H9 (cell line): ENCODE results near the gene HS3ST2. TPM values are rescaled to one million over a fixed set of nuclear protein-coding genes. Genes with fewer than 3 reads are reported as not detected.
"Not testable (repeated sequence)": the region's sequence is repeated elsewhere in the genome, so short reads cannot be mapped to it uniquely, and the experiment has no call there.

ENCODE experiments used
- DNase-seq: peaks from one replicate; pipeline ENCODE4 v3.0.0-alpha.2; 2017
- H2AFZ ChIP-seq: one replicate; pipeline ENCODE4 v1.6.1; 2013; ENCODE audit warnings: mild to moderate bottlenecking, low read length, control low read depth, moderate library complexity
- H2AK5ac ChIP-seq: 2 replicates; pipeline ENCODE4 v1.6.1; 2013; ENCODE audit warnings: low read length, control low read depth, mixed read lengths; ENCODE audit not compliant: insufficient read length
- H2BK120ac ChIP-seq: one replicate; pipeline ENCODE4 v1.6.1; 2013; ENCODE audit warnings: low read depth, mild to moderate bottlenecking, low read length, control low read depth, inconsistent platforms; ENCODE audit not compliant: poor library complexity, severe bottlenecking
- H2BK12ac ChIP-seq: 2 replicates; pipeline ENCODE4 v1.6.1; 2013; ENCODE audit warnings: low read length, control low read depth, mixed read lengths, low read depth; ENCODE audit not compliant: insufficient read length
- H2BK15ac ChIP-seq: 2 replicates; pipeline ENCODE4 v1.6.1; 2013; ENCODE audit warnings: low read depth, low read length, control low read depth
- H2BK20ac ChIP-seq: one replicate; pipeline ENCODE4 v1.6.1; 2013; ENCODE audit warnings: low read depth, mild to moderate bottlenecking, low read length, control low read depth, inconsistent platforms; ENCODE audit not compliant: poor library complexity, severe bottlenecking
- H2BK5ac ChIP-seq: 2 replicates; pipeline ENCODE4 v1.6.1; 2013; ENCODE audit warnings: low read length, control low read depth, mixed read lengths; ENCODE audit not compliant: insufficient read length
- H3K14ac ChIP-seq: 2 replicates; pipeline ENCODE4 v1.6.1; 2013; ENCODE audit warnings: low read length, control low read depth; ENCODE audit not compliant: insufficient read depth
- H3K18ac ChIP-seq: 2 replicates; pipeline ENCODE4 v1.6.1; 2013; ENCODE audit warnings: low read depth, mild to moderate bottlenecking, mixed read lengths, low read length, control low read depth; ENCODE audit not compliant: insufficient read length
- H3K23ac ChIP-seq: 2 replicates; pipeline ENCODE4 v1.6.1; 2013; ENCODE audit warnings: low read length, control low read depth, mixed read lengths, low read depth; ENCODE audit not compliant: insufficient read length
- H3K23me2 ChIP-seq: 2 replicates; pipeline ENCODE4 v1.6.1; 2013; ENCODE audit warnings: low read depth, mild to moderate bottlenecking, mixed read lengths, low read length, control low read depth; ENCODE audit not compliant: insufficient read length, poor library complexity, severe bottlenecking
- H3K27ac ChIP-seq: 2 replicates; pipeline ENCODE4 v1.5.1; 2013; ENCODE audit warnings: low read length, control low read depth, mixed read lengths, low read depth; ENCODE audit not compliant: insufficient read length
- H3K27me3 ChIP-seq: 2 replicates; pipeline ENCODE4 v1.6.1; 2013; ENCODE audit warnings: low read length, control low read depth, inconsistent platforms; ENCODE audit not compliant: insufficient read depth
- H3K4ac ChIP-seq: 2 replicates; pipeline ENCODE4 v1.6.1; 2013; ENCODE audit warnings: low read depth, mild to moderate bottlenecking, control low read depth, inconsistent platforms, low read length, moderate library complexity
- H3K4me1 ChIP-seq: 2 replicates; pipeline ENCODE4 v1.6.1; 2013; ENCODE audit warnings: low read length, control low read depth, inconsistent platforms; ENCODE audit not compliant: insufficient read depth
- H3K4me2 ChIP-seq: 2 replicates; pipeline ENCODE4 v1.6.1; 2013; ENCODE audit warnings: low read length, control low read depth, mixed read lengths; ENCODE audit not compliant: insufficient read length, insufficient read depth
- H3K56ac ChIP-seq: 2 replicates; pipeline ENCODE4 v1.6.1; 2013; ENCODE audit warnings: low read depth, mild to moderate bottlenecking, mixed read lengths, low read length, control low read depth; ENCODE audit not compliant: insufficient read length
- H3K79me1 ChIP-seq: 2 replicates; pipeline ENCODE4 v1.6.1; 2013; ENCODE audit warnings: low read depth, mild to moderate bottlenecking, moderate library complexity, low read length, control low read depth, inconsistent platforms; ENCODE audit not compliant: insufficient read depth, poor library complexity, severe bottlenecking
- H3K79me2 ChIP-seq: 2 replicates; pipeline ENCODE4 v1.6.1; 2013; ENCODE audit warnings: low read length, control low read depth, inconsistent platforms; ENCODE audit not compliant: insufficient read depth
- H3K9ac ChIP-seq: 2 replicates; pipeline ENCODE4 v1.6.1; 2013; ENCODE audit warnings: low read length, control low read depth, mixed read lengths; ENCODE audit not compliant: insufficient read length; ENCODE audit errors: extremely low read depth
- H3K9me3 ChIP-seq: one replicate; pipeline ENCODE4 v1.6.1; 2013; ENCODE audit warnings: low read depth, low read length, inconsistent platforms; ENCODE audit not compliant: control insufficient read depth
- H3T11ph ChIP-seq: one replicate; pipeline ENCODE4 v1.6.1; 2013; ENCODE audit warnings: mild to moderate bottlenecking, low read length, control low read depth, inconsistent platforms
- H4K20me1 ChIP-seq: one replicate; pipeline ENCODE4 v1.6.1; 2013; ENCODE audit not compliant: control insufficient read depth, insufficient read length, insufficient read depth
- H4K5ac ChIP-seq: 2 replicates; pipeline ENCODE4 v1.6.1; 2013; ENCODE audit warnings: low read depth, mild to moderate bottlenecking, mixed read lengths, low read length, control low read depth; ENCODE audit not compliant: insufficient read length
- H4K8ac ChIP-seq: replicated peaks from 2 replicates; pipeline ENCODE4 v1.6.1; 2013; ENCODE audit warnings: low read length, control low read depth, mixed read lengths, low read depth; ENCODE audit not compliant: insufficient read length
- H4K91ac ChIP-seq: 2 replicates; pipeline ENCODE4 v1.6.1; 2013; ENCODE audit warnings: low read depth, mild to moderate bottlenecking, moderate library complexity, mixed read lengths, low read length, control low read depth; ENCODE audit not compliant: insufficient read length
- H3K27ac Mint-ChIP-seq, 3 experiments: 2 replicates in 2 of 3; 3 replicates in 1 of 3; pipeline ENCODE4 v1.8.0; 2020 to 2021; ENCODE audit warnings: mixed read lengths in 3 of 3, mild to moderate bottlenecking in 1 of 3, moderate library complexity in 1 of 3
- H3K27me3 Mint-ChIP-seq: 2 replicates; pipeline ENCODE4 v1.8.0; 2021; ENCODE audit warnings: low read depth, mild to moderate bottlenecking, moderate library complexity, mixed read lengths
- H3K36me3 Mint-ChIP-seq, 3 experiments: 2 replicates in 2 of 3; 3 replicates in 1 of 3; pipeline ENCODE4 v1.8.0; 2020 to 2021; ENCODE audit warnings: low read depth in 3 of 3, mixed read lengths in 3 of 3; ENCODE audit not compliant: insufficient read depth in 1 of 3
- H3K4me1 Mint-ChIP-seq, 2 experiments: 2 replicates each; pipeline ENCODE4 v1.8.0; 2020; ENCODE audit warnings: mixed read lengths in 2 of 2
- H3K4me3 Mint-ChIP-seq, 2 experiments: 2 replicates in 1 of 2; 3 replicates in 1 of 2; pipeline ENCODE4 v1.8.0; 2020 to 2021; ENCODE audit warnings: mild to moderate bottlenecking in 2 of 2, mixed read lengths in 2 of 2, moderate library complexity in 1 of 2
- H3K9me3 Mint-ChIP-seq, 2 experiments: 2 replicates in 1 of 2; 3 replicates in 1 of 2; pipeline ENCODE4 v1.8.0; 2020; ENCODE audit warnings: mild to moderate bottlenecking in 2 of 2, mixed read lengths in 2 of 2, moderate library complexity in 1 of 2
- CTCF ChIP-seq: fragments of 200-600 bp; sonication (generic); conservative IDR thresholded peaks from 3 replicates; pipeline ENCODE4 v1.8.0; 2021; ENCODE audit warnings: antibody characterized with exemption, mild to moderate bottlenecking
- WGBS: extraction: QIAGEN DNeasy Blood & Tissue Kit; methylation state at CpG from one replicate; pipeline ENCODE4 v1.1.7; 2013; ENCODE audit warnings: missing lambda C conversion rate, low lambda C conversion rate, mixed read lengths; ENCODE audit not compliant: insufficient read length; ENCODE audit errors: extremely low coverage; 5-methylcytosine and 5-hydroxymethylcytosine counted together
- total RNA-seq: library from RNA; stranded (reverse); gene quantifications from 2 replicates; pipeline ENCODE4 v1.2.1, GENCODE V29; 2021

HS3ST2 gene
- total RNA-seq, 1 experiment from 2014 or later, result 3.1 TPM

GRCh38 chr16:22816475-22816874 lies 2.5 kb downstream of the HS3ST2 start:
- Mint-ChIP-seq H3K27ac (no peak overlapping the region), H3K36me3 (peaks cover 0 to 1% (median 0%) of the 10 kb centered on the region in 3 experiments; a peak in 3 of 7 replicates), H3K27me3 (peaks cover 58% of the 10 kb centered on the region), H3K4me1 (peaks cover 10% of the 10 kb centered on the region in 2 experiments), H3K4me3 (no peak overlapping the region), H3K9me3 (no peaks in the 10 kb centered on the region; a peak in 1 of 5 replicates)
- TF ChIP-seq CTCF, result no peak
- Histone ChIP-seq H3K4me1 (no peaks in the 10 kb centered on the region), H4K91ac (no peak overlapping the region), H2BK15ac (no peak overlapping the region), H4K8ac (no peak overlapping the region), H4K20me1 (no peaks in the 10 kb centered on the region), H3K79me2 (no peaks in the 10 kb centered on the region), H3K27ac (no peak overlapping the region), H2BK12ac (no peak overlapping the region), H3K9me3 (no peaks in the 10 kb centered on the region), H3K23ac (no peak overlapping the region), H3T11ph (no peak overlapping the region), H3K14ac (no peak overlapping the region), H3K4me2 (no peak overlapping the region), H2BK20ac (no peak overlapping the region), H3K18ac (no peak overlapping the region), H2BK5ac (no peak overlapping the region), H3K23me2 (peaks cover 19% of the 10 kb centered on the region), H3K27me3 (peaks cover 9% of the 10 kb centered on the region; the same call in 1 of the 2 replicates), H2BK120ac (no peak overlapping the region), H2AFZ (no peak overlapping the region), H3K79me1 (no peaks in the 10 kb centered on the region), H2AK5ac (no peak overlapping the region), H3K9ac (no peak overlapping the region), H3K56ac (no peak overlapping the region), H3K4ac (no peak overlapping the region), H4K5ac (no peak overlapping the region)
- DNase-seq, result no peak
- no CpG with 5 or more reads among the region's 6 CpGs for WGBS

GRCh38 chr16:22818736-22819135 lies 4.8 kb downstream of the HS3ST2 start:
- not testable (repeated sequence) for H3K18ac ChIP-seq, H3K23ac ChIP-seq, DNase-seq, H2BK12ac ChIP-seq, H3K79me2 ChIP-seq, H3K36me3 Mint-ChIP-seq, H3K56ac ChIP-seq, H2AFZ ChIP-seq, H3K27ac Mint-ChIP-seq, H3K4me3 Mint-ChIP-seq, H4K91ac ChIP-seq, H3K4me1 ChIP-seq, H3K9me3 Mint-ChIP-seq, H3K9me3 ChIP-seq, H3K4ac ChIP-seq, H3T11ph ChIP-seq, H3K27me3 ChIP-seq, H2AK5ac ChIP-seq, H2BK5ac ChIP-seq, H4K20me1 ChIP-seq, H4K5ac ChIP-seq, H3K79me1 ChIP-seq, H3K27ac ChIP-seq, H3K4me2 ChIP-seq, H3K9ac ChIP-seq, H2BK20ac ChIP-seq, H3K14ac ChIP-seq, H2BK120ac ChIP-seq, H4K8ac ChIP-seq, H2BK15ac ChIP-seq
- peaks cover 14% of the 10 kb centered on the region for H3K23me2 ChIP-seq
- Mint-ChIP-seq H3K27me3 (peaks cover 46% of the 10 kb centered on the region), H3K4me1 (peaks cover 9 to 10% of the 10 kb centered on the region in 2 experiments)
